Stimulated activated naive B cell treated with anti-CD40 and anti-IgM and Interleukin-4, amounts not matched to agents 10 μg/mL and 1 μg/mL and 100 μg/mL, for 72 hours (primary cell): ENCODE measurements around the gene TUBD1.
"Not testable (repeated sequence)": the region's sequence is repeated elsewhere in the genome, so short reads cannot be mapped to it uniquely, and the experiment has no call there.

Experiments used
- ATAC-seq, 2 donors: fragments of 150-1000 bp; cut with Tn5 transposase; replicated peaks; 2 replicates each; pipeline ENCODE4 v1.10.0; 2021; ENCODE audit warnings: moderate library complexity in 1 of 2
- DNase-seq: peaks from one replicate; pipeline ENCODE4 v3.0.0; 2021
- H3K27ac Mint-ChIP-seq: one replicate; pipeline ENCODE4 v1.8.0; 2022; ENCODE audit warnings: mild to moderate bottlenecking, mixed read lengths
- H3K27me3 Mint-ChIP-seq, 2 donors: one replicate each; pipeline ENCODE4 v1.8.0; 2022; ENCODE audit warnings: mixed read lengths in 2 of 2
- H3K36me3 Mint-ChIP-seq, 2 donors: one replicate each; pipeline ENCODE4 v1.8.0; 2022; ENCODE audit warnings: mixed read lengths in 2 of 2, mild to moderate bottlenecking in 1 of 2
- H3K4me1 Mint-ChIP-seq, 2 donors: one replicate each; pipeline ENCODE4 v1.8.0; 2022; ENCODE audit warnings: mixed read lengths in 2 of 2, mild to moderate bottlenecking in 1 of 2
- H3K4me3 Mint-ChIP-seq, 2 donors: one replicate each; pipeline ENCODE4 v1.8.0; 2022; ENCODE audit warnings: mild to moderate bottlenecking in 2 of 2, mixed read lengths in 2 of 2, moderate library complexity in 1 of 2
- H3K9me3 Mint-ChIP-seq, 2 donors: one replicate each; pipeline ENCODE4 v1.8.0; 2022; ENCODE audit warnings: mixed read lengths in 2 of 2, mild to moderate bottlenecking in 1 of 2

TUBD1 gene, protein sequence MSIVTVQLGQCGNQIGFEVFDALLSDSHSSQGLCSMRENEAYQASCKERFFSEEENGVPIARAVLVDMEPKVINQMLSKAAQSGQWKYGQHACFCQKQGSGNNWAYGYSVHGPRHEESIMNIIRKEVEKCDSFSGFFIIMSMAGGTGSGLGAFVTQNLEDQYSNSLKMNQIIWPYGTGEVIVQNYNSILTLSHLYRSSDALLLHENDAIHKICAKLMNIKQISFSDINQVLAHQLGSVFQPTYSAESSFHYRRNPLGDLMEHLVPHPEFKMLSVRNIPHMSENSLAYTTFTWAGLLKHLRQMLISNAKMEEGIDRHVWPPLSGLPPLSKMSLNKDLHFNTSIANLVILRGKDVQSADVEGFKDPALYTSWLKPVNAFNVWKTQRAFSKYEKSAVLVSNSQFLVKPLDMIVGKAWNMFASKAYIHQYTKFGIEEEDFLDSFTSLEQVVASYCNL

DNA sequence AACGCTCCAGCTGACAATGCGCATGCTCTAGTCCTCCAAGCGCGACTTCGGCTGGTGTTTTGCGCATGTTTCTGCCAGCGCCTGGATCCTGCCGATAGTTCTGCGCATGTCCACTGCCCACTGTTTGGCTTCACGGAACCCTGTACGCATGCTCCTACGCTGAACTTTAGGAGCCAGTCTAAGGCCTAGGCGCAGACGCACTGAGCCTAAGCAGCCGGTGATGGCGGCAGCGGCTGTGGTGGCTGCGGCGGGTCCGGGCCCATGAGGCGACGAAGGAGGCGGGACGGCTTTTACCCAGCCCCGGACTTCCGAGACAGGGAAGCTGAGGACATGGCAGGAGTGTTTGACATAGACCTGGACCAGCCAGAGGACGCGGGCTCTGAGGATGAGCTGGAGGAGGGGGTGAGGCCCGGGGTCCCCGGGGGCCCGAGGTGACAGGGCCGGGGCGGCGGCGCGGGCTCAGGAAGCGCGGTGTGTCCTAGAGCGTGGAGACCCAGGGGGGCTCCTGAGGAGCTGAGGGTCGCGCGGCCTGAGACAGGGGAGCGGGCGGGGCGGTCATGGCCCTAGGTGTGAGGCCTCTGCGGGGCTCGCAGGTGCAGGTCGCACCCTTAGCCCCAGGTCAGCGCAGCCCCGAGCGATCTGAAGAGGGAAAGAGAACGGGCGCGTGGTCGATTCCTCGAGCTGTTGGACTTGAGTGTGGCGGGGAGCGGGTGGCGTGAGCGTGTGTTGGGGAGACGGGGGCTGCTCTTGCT is at the start of gene TUBD1, which contains the start of gene RPS6KB1:
Gene TUBD1 (minus strand): TSS at position 20 of the 752 bp plus-strand sequence. CDS start 1,941 bp downstream, outside the sequence.
Gene RPS6KB1 (plus strand): TSS at position 198 of the 752 bp plus-strand sequence. CDS start 64 bp downstream, at position 262.
- DNase-seq (peak; percentile 98), ATAC-seq (peak; percentile 96)
- H3K27me3 Mint-ChIP-seq = no peaks in the 10 kb centered on the region
- peaks cover 19 to 42% of the 10 kb centered on the region in 2 donors for H3K4me1 Mint-ChIP-seq
- H3K27ac Mint-ChIP-seq = peak within 1 kb of the TSS; percentile 100
- peak within 1 kb of the TSS; percentile 97 to 100 for H3K4me3 Mint-ChIP-seq
- peaks cover 14% of the 10 kb centered on the region in 2 donors for H3K36me3 Mint-ChIP-seq
- H3K9me3 Mint-ChIP-seq = no peaks in the 10 kb centered on the region

- Mint-ChIP-seq H3K27ac (peak overlapping the region; percentile 5), H3K27me3 (no peaks in the 10 kb centered on the region), H3K4me1 (no peaks in the 10 kb centered on the region), H3K4me3 (no peak overlapping the region), H3K9me3 (no peaks in the 10 kb centered on the region), H3K36me3 (peaks cover 23 to 36% of the 10 kb centered on the region in 2 donors)
- DNase-seq (no peak), ATAC-seq (no peak)
These were observed 48.4 kb upstream of the TUBD1 start for GRCh38 chr17:59941131-59941530.

GRCh38 chr17:59940697-59941096 is 48.0 kb upstream of the TUBD1 start:
- DNase-seq, H3K9me3 Mint-ChIP-seq, H3K27me3 Mint-ChIP-seq, H3K4me1 Mint-ChIP-seq, ATAC-seq, H3K4me3 Mint-ChIP-seq: not testable (repeated sequence)
- Mint-ChIP-seq H3K27ac (peak overlapping the region; percentile 5), H3K36me3 (peaks cover 23 to 37% of the 10 kb centered on the region in 2 donors)

DNA sequence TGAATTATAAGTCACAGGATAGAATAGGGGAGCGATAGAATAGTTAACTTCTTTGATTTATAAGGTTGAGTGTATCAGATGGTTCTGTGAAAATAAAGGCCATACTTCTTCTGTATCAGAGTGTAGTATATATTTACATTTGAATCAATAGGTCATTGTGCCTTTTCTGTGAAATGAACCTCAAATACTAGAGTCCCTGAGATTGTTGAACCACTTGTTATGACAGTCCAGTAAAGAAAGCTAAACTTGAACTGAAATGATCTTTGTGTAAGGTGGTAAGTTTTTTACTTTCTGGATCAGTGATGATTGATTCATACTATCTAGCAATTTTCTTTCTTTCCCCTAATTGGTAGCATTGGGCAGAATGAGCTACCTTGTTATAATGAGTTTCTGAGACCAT is 40.6 kb upstream of the TUBD1 start:
- H3K27ac Mint-ChIP-seq = peak overlapping the region; percentile 9
- H3K9me3 Mint-ChIP-seq, H3K4me3 Mint-ChIP-seq, H3K27me3 Mint-ChIP-seq, H3K4me1 Mint-ChIP-seq, DNase-seq, ATAC-seq: not testable (repeated sequence)
- H3K36me3 Mint-ChIP-seq = peaks cover 35 to 62% of the 10 kb centered on the region in 2 donors

GRCh38 chr17:59930768-59931167 is 38.0 kb upstream of the TUBD1 start:
- H3K27me3 Mint-ChIP-seq, H3K4me3 Mint-ChIP-seq, ATAC-seq, H3K9me3 Mint-ChIP-seq, H3K27ac Mint-ChIP-seq, H3K4me1 Mint-ChIP-seq, DNase-seq: not testable (repeated sequence)
- peaks cover 33 to 49% of the 10 kb centered on the region in 2 donors for H3K36me3 Mint-ChIP-seq

GRCh38 chr17:59930121-59930520 is 37.4 kb upstream of the TUBD1 start:
- H3K27me3 Mint-ChIP-seq, H3K27ac Mint-ChIP-seq, H3K4me1 Mint-ChIP-seq, H3K9me3 Mint-ChIP-seq, H3K4me3 Mint-ChIP-seq, ATAC-seq, DNase-seq: not testable (repeated sequence)
- peaks cover 34 to 50% of the 10 kb centered on the region in 2 donors for H3K36me3 Mint-ChIP-seq

DNA sequence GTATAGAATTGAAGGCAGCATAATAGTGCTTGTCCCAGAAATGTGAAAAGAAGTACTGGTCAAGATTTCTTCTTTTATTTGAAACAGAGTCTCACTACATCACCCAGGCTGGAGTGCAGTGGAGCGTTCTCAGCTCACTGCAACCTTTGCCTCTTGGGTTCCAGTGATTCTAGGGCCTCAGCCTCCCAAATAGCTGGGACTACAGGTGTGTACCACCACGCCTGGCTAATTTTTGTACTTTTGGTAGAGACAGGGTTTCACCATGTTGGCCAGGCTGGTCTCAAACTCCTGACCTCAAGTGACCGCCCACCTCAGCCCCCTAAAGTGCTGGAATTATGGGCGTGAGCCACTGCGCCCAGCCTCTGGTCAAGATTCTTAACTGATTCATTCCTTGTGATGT is 27.9 kb upstream of the TUBD1 start:
- not testable (repeated sequence) for H3K9me3 Mint-ChIP-seq, H3K27ac Mint-ChIP-seq, ATAC-seq, H3K27me3 Mint-ChIP-seq, DNase-seq, H3K4me3 Mint-ChIP-seq, H3K4me1 Mint-ChIP-seq
- peaks cover 19 to 41% of the 10 kb centered on the region in 2 donors for H3K36me3 Mint-ChIP-seq

DNA sequence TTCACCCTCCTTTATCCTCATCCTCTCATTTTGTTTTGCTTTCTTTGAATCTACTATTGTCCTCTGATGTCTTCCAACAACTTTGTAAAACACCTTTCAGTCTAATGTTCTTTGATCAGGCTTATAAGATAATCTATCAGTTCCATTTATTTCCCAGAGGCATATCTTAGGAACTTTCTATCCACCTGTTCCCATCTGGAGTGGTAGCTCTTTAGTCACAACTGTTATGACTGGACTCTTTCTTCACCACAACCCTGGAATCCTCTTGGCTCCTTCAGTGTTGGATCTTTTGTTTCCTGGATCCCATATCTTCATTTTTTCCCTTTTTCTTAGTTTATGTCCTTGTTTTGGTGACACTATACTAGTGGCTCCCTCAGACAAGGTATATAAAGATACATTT is 23.7 kb upstream of the TUBD1 start:
- Mint-ChIP-seq H3K27me3 (no peaks in the 10 kb centered on the region), H3K9me3 (no peaks in the 10 kb centered on the region), H3K36me3 (peaks cover 24 to 41% of the 10 kb centered on the region in 2 donors), H3K27ac (no peak overlapping the region), H3K4me1 (peaks cover 0 to 3% of the 10 kb centered on the region in 2 donors), H3K4me3 (no peak overlapping the region)
- no peak for DNase-seq
- no peak for ATAC-seq

DNA sequence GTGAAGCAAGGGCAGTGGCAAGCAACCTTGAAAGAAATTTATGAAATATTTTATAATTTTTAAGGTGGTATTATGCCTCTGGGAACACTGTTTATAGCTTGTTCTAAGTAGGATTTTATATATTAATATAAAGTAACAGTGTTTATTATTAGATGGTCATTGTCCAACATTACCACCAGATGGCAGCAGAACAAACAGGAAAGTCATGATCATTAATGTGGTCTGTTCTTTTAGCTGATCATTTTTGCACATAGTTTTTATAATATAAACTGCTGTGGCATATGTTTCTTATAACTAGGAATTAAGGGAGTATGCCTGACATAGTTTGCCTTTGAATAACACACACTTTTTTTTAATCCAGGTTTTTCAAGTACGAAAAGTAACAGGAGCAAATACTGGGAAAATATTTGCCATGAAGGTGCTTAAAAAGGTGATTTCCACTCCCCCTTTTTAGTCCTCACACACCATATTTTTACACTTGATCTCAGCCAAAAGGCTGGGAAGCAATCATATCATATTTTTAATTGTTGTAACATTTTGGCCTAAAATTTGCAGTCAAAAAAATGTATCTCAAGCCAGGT is 21.6 kb upstream of the TUBD1 start:
- DNase-seq (no peak), ATAC-seq (peak; percentile 60 to 69)
- H3K9me3 Mint-ChIP-seq = no peaks in the 10 kb centered on the region

GRCh38 chr17:59907467-59907866 is 14.7 kb upstream of the TUBD1 start:
- H3K9me3 Mint-ChIP-seq = no peaks in the 10 kb centered on the region
- H3K4me1 Mint-ChIP-seq = peaks cover 6 to 21% of the 10 kb centered on the region in 2 donors
- H3K4me3 Mint-ChIP-seq = no peak overlapping the region
- H3K36me3 Mint-ChIP-seq = peaks cover 14 to 27% of the 10 kb centered on the region in 2 donors
- H3K27me3 Mint-ChIP-seq = no peaks in the 10 kb centered on the region
- ATAC-seq (no peak), DNase-seq (no peak)
- H3K27ac Mint-ChIP-seq = no peak overlapping the region

More for the DNA sequence above, 21.6 kb upstream of the TUBD1 start:
- no peak overlapping the region for H3K4me3 Mint-ChIP-seq
- no peaks in the 10 kb centered on the region for H3K27me3 Mint-ChIP-seq
- H3K36me3 Mint-ChIP-seq = peaks cover 20 to 33% of the 10 kb centered on the region in 2 donors
- H3K4me1 Mint-ChIP-seq = peaks cover 0 to 3% of the 10 kb centered on the region in 2 donors
- H3K27ac Mint-ChIP-seq = no peak overlapping the region

- Mint-ChIP-seq H3K27me3 (no peaks in the 10 kb centered on the region), H3K36me3 (peaks cover 15 to 25% of the 10 kb centered on the region in 2 donors), H3K27ac (no peak overlapping the region), H3K4me3 (no peak overlapping the region), H3K9me3 (no peaks in the 10 kb centered on the region), H3K4me1 (peaks cover 8 to 26% of the 10 kb centered on the region in 2 donors)
- DNase-seq = no peak
- ATAC-seq = no peak
These were observed 10.7 kb upstream of the TUBD1 start for GRCh38 chr17:59903455-59903854.

DNA sequence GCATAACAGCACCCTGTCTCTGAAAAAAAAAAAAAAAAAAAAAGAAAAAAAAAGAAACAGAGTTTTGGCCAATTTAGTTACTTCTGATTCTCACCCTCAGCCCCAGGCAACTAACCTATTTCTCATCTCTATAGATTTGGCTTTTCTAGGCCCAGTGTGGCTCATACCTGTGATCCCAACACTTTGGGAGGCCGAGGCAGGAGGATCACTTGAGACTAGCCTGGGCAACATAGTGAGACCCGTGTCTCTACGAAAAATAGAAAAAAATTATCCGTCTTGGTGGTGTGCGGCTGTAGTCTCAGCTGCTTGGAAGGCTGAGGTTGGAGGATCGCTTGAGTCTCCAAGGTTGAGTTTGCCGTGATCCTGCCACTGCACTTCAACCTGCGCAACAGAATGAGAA is 8.9 kb upstream of the TUBD1 start:
- H3K27me3 Mint-ChIP-seq = no peaks in the 10 kb centered on the region
- peaks cover 12 to 24% of the 10 kb centered on the region in 2 donors for H3K36me3 Mint-ChIP-seq
- H3K9me3 Mint-ChIP-seq = no peaks in the 10 kb centered on the region
- ATAC-seq (no peak), DNase-seq (no peak)
- no peak overlapping the region for H3K27ac Mint-ChIP-seq
- H3K4me1 Mint-ChIP-seq = peaks cover 8 to 27% of the 10 kb centered on the region in 2 donors
- H3K4me3 Mint-ChIP-seq = no peak overlapping the region

DNA sequence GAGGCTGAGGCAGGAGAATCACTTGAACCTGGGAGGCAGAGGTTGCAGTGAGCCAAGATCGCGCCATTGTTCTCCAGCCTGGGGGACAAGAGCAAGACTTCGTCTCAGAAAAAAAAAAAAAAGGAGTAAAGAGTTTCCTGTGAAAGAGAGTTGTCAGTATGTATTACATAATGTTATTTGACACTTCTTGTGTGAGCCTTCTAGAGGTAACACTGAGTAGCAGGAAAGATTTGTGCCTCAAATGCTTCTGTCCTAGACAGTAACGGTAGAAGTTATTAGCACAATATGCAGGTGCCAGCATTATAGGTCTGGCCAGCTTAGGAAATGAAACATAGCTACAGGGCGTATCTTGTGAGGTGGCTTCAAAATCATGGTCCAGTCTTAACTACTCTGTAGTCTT is 6.4 kb upstream of the TUBD1 start:
- Mint-ChIP-seq H3K27ac (no peak overlapping the region), H3K4me1 (peaks cover 10 to 28% of the 10 kb centered on the region in 2 donors), H3K9me3 (no peaks in the 10 kb centered on the region), H3K27me3 (no peaks in the 10 kb centered on the region), H3K36me3 (peaks cover 7 to 10% of the 10 kb centered on the region in 2 donors), H3K4me3 (no peak overlapping the region)
- no peak for DNase-seq
- peak; percentile 59 to 84 for ATAC-seq

- H3K4me1 Mint-ChIP-seq = peaks cover 12 to 30% of the 10 kb centered on the region in 2 donors
- no peak overlapping the region for H3K4me3 Mint-ChIP-seq
- no peaks in the 10 kb centered on the region for H3K9me3 Mint-ChIP-seq
- no peak for DNase-seq
- peaks cover 7% of the 10 kb centered on the region in 2 donors for H3K36me3 Mint-ChIP-seq
- ATAC-seq = no peak
- no peaks in the 10 kb centered on the region for H3K27me3 Mint-ChIP-seq
- no peak overlapping the region for H3K27ac Mint-ChIP-seq
These were observed 4.3 kb upstream of the TUBD1 start for GRCh38 chr17:59897090-59897489.
